ENCODE results near the gene HHAT.

- TF ChIP-seq CTCF (conservative IDR thresholded peaks at IDR 0.05; ENCODE audit: low read length) = no peak
- no peak for TF ChIP-seq EZH2phosphoT487 (IDR thresholded peaks at IDR 0.05; ENCODE audit: borderline replicate concordance, low read depth, low read length)
Observed at GRCh38 chr1:210437111-210437510, 108.4 kb downstream of the HHAT start.
